OCI-LY7 (cell line): ENCODE data around the gene CLTCL1.

Experiments
- EZH2phosphoT487 ChIP-seq: fragments of 200-600 bp; sonication (generic); IDR thresholded peaks from 2 replicates; pipeline ENCODE4 v1.6.1; 2018; ENCODE audit warnings: low read depth, borderline replicate concordance, mild to moderate bottlenecking, mixed run types, antibody characterized with exemption, low read length, moderate library complexity, mixed read lengths
- TF ChIP-seq, protein P1 (sequence below): fragments of 200-600 bp; sonication (generic); conservative IDR thresholded peaks from 2 replicates; pipeline ENCODE4 v1.5.1; 2014; ENCODE audit warnings: mild to moderate bottlenecking, antibody characterized with exemption, low read length, moderate library complexity, mixed read lengths

DNA sequence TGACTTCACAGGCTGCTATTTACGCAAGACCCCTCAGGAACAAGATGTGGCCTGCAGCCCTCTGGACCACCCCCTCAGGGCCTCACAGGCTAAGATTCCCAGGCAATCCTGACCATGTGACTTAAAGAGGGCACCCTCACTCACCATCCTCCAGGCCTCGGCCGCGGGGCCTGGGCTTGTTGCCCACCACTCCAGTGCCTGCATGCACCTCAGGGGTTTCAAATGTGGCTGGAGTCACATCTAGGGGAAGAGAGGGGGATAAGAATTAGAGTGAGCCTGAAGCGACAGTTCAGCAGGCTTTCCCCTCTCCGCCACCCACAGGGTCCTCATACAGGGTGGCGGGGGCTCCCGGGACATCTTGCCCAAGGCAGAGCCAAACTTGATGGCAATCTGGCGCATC, 149.1 kb downstream of the CLTCL1 start:
- TF ChIP-seq, protein P1, sequence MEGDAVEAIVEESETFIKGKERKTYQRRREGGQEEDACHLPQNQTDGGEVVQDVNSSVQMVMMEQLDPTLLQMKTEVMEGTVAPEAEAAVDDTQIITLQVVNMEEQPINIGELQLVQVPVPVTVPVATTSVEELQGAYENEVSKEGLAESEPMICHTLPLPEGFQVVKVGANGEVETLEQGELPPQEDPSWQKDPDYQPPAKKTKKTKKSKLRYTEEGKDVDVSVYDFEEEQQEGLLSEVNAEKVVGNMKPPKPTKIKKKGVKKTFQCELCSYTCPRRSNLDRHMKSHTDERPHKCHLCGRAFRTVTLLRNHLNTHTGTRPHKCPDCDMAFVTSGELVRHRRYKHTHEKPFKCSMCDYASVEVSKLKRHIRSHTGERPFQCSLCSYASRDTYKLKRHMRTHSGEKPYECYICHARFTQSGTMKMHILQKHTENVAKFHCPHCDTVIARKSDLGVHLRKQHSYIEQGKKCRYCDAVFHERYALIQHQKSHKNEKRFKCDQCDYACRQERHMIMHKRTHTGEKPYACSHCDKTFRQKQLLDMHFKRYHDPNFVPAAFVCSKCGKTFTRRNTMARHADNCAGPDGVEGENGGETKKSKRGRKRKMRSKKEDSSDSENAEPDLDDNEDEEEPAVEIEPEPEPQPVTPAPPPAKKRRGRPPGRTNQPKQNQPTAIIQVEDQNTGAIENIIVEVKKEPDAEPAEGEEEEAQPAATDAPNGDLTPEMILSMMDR: no peak
- no peak for TF ChIP-seq EZH2phosphoT487
